NCI-H1417 (cell line): Measurements from ENCODE around the gene PALLD.

Source experiments
- DNase-seq, 3 experiments: peaks; one replicate each; lab custom pipeline; 2025; lab: John Stamatoyannopoulos, UW

Gene PALLD

GRCh38 chr4:168647646-168648375 lies 151.0 kb downstream of the PALLD start:
- no peak for DNase-seq

GRCh38 chr4:168648494-168648893 lies 151.6 kb downstream of the PALLD start:
- no peak for DNase-seq

- DNase-seq = no peak
These were observed 152.1 kb downstream of the PALLD start for GRCh38 chr4:168648929-168649328.

- peak in 1 of 3 experiments; percentile 53 for DNase-seq
These were observed 154.5 kb downstream of the PALLD start for GRCh38 chr4:168651374-168651773.

GRCh38 chr4:168651864-168652263 lies 155.0 kb downstream of the PALLD start:
- DNase-seq = peak in 1 of 3 experiments; percentile 21

GRCh38 chr4:168652755-168653154 lies 155.9 kb downstream of the PALLD start:
- no peak for DNase-seq

GRCh38 chr4:168654104-168654847 lies 157.4 kb downstream of the PALLD start:
- peak in 2 of 3 experiments; percentile 54 to 82 for DNase-seq

- no peak for DNase-seq
These were observed 158.0 kb downstream of the PALLD start for GRCh38 chr4:168654848-168655174.

- peak in 2 of 3 experiments; percentile 12 to 36 for DNase-seq
These were observed 158.3 kb downstream of the PALLD start for GRCh38 chr4:168655182-168655581.

GRCh38 chr4:168656055-168656660 lies 159.3 kb downstream of the PALLD start:
- peak in 2 of 3 experiments; percentile 35 to 63 for DNase-seq

GRCh38 chr4:168656946-168657473 lies 160.2 kb downstream of the PALLD start:
- DNase-seq = no peak

GRCh38 chr4:168658751-168659150 lies 161.9 kb downstream of the PALLD start:
- no peak for DNase-seq

- DNase-seq = no peak
These were observed 163.1 kb downstream of the PALLD start for GRCh38 chr4:168659741-168660465.

GRCh38 chr4:168662297-168662984 lies 165.6 kb downstream of the PALLD start:
- DNase-seq = no peak

- DNase-seq = no peak
These were observed 167.5 kb downstream of the PALLD start for GRCh38 chr4:168664242-168664891.

GRCh38 chr4:168666531-168666930 lies 169.7 kb downstream of the PALLD start:
- no peak for DNase-seq

- no peak for DNase-seq
These were observed 170.5 kb downstream of the PALLD start for GRCh38 chr4:168667376-168667775.

GRCh38 chr4:168667921-168668320 lies 171.1 kb downstream of the PALLD start:
- no peak for DNase-seq

- no peak for DNase-seq
These were observed 176.6 kb downstream of the PALLD start for GRCh38 chr4:168673476-168673875.

GRCh38 chr4:168674077-168674747 lies 177.4 kb downstream of the PALLD start:
- DNase-seq = no peak
